Mammary epithelial cell (primary cell): ENCODE measurements around the gene RGPD4.

Experiments
- CTCF ChIP-seq, 2 donors: IDR thresholded peaks in 1 of 2; conservative IDR thresholded peaks in 1 of 2; 2 replicates each; pipeline ENCODE4 v1.5.1; 2011 to 2012; ENCODE audit warnings: inconsistent platforms in 2 of 2, low read length in 2 of 2, mild to moderate bottlenecking in 2 of 2, control low read depth in 1 of 2, low read depth in 1 of 2; ENCODE audit not compliant: insufficient read depth in 1 of 2; ENCODE audit errors: extremely low read depth in 1 of 2
- EZH2 ChIP-seq: IDR thresholded peaks from 2 replicates; pipeline ENCODE4 v1.6.1; 2012; ENCODE audit warnings: low read length, inconsistent platforms, borderline replicate concordance

- TF ChIP-seq CTCF (conservative IDR thresholded peaks at IDR 0.05 in 1 of 2, IDR thresholded peaks at IDR 0.05 in 1 of 2; ENCODE audit: extremely low read depth in 1 of 2, insufficient read depth in 1 of 2, low read depth in 1 of 2, low read length in 2 of 2) (no peak), EZH2 (no peak)
Observed at GRCh38 chr2:107806901-107807300, 19.8 kb upstream of the RGPD4 start.
